LoVo (cell line): ENCODE measurements around the gene ADRA2C.

Experiments
- DNase-seq: peaks from one replicate; pipeline ENCODE4 v3.0.0-alpha.2; 2016; ENCODE audit warnings: low spot score

ADRA2C gene

GRCh38 chr4:3733195-3733594 is 33.0 kb upstream of the ADRA2C start:
- no peak for DNase-seq

- DNase-seq = no peak
These were observed 31.0 kb upstream of the ADRA2C start for GRCh38 chr4:3735196-3735595.

DNA sequence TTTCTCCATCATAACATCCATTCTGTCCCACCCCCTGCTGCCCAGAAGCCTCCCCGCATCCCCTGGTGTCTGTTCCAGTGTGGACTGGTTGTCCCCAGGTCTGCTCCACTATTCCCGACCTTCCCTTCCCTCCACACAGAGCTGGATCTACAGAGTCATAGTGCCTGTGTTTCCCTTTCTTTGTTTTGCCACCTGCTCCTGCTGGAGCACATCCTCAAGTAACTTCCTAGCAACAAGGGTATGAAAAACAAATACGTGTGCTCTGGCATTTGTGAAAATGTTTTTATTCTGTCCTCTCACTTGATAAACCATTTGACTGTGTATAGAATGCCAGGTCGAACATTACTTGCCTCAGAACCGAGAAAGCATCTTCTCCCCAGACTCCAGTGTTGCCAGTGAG is 29.9 kb upstream of the ADRA2C start:
- no peak for DNase-seq

DNA sequence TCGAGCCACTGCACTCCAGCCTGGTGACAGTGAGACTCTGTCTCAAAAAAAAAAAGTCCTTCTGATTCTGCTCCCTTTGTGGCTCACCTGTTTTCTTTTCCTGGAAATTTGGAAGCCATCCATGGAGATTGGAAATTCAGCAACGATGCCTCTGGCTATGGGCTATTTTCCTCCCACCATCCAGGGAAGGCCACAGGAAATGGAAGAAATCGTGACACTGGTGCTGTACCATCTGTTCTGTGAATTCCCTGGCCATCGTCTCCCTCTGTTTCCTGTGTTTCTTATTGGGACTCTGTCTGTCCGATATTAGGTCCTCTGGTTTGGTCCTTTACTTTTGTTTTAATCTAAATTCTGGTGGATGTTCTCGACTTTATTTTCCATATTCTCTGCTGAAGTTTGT is 29.4 kb upstream of the ADRA2C start:
- DNase-seq = no peak

GRCh38 chr4:3739577-3739976 is 26.6 kb upstream of the ADRA2C start:
- no peak for DNase-seq

DNA sequence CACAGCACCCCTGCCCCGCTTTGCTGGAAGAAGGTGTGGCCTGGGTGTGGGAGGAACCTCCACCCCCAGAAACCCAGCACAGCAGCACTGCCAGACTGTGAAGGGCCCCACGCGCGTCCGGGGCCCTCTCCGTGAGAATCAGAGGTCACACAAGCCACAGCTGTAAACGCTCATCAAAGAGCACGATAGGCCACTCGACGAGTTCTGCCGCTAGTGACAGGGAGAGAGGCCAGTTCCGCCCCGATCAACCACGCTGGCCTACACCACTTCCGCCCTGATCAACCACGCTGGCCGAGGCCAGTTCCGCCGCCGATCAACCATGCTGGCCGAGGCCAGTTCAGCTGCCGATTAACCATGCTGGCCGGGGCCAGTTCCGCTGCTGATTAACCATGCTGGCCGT is 25.9 kb upstream of the ADRA2C start:
- no peak for DNase-seq

DNA sequence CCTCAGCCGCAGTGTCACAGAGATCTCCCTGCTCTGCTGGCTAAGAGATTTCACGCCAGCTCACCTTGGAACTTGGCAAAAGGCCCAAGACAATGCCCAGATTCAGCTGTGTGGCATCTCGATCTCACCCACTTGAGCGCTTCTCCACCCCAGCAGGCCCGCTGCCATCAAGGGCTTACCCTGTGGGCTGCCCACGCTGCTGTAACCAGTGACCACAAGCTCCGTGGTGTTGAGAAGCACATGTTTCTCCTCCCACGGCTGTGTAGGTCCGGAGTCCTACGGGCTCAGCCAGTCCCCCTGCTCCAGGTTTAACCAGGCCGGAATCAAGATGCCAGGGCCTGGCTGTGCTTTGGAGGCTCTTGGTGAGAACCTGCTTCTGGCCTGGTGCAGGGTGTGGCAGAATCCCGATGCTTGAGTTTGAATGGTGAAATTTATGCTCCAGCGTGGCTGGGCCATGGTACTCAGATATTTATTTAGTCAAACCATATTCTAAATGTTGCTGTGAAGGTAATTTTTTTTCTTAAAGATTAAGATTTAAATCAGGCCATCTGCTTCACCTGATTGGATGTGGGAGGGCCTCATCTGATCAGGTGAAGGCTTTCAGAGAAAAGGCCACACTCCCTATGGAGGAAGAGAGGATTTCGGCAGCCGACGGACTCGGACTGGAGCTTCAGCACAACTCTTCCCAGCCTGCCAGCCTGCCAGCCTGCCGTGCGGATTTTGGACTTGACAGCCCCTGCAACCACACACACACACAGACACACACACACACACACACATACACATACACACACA is 24.8 kb upstream of the ADRA2C start:
- DNase-seq = no peak

DNA sequence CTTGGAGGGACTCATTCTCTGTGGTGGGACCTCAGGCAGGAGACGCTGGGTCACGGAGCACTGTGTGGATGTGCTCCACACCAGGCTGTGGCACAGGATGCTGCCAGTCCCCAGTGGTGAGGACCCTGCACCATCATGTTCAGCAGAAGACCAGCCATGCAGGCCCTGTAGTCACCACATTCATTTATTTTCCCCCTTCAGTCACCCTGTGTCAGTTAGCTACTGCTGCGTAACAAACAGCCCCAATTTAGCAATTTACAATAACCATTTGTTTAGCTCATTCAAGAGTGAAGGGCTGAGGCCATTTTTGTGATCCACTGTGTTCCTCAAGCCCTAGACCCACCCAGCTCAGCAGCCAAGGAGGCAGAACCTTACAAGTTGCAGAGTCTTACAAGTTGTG is 23.6 kb upstream of the ADRA2C start:
- no peak for DNase-seq

- no peak for DNase-seq
These were observed 22.0 kb upstream of the ADRA2C start for GRCh38 chr4:3744232-3744631.

- DNase-seq = no peak
These were observed 21.3 kb upstream of the ADRA2C start for GRCh38 chr4:3744901-3745300.

GRCh38 chr4:3745886-3746656 is 20.1 kb upstream of the ADRA2C start:
- no peak for DNase-seq

GRCh38 chr4:3746701-3747580 is 19.2 kb upstream of the ADRA2C start:
- no peak for DNase-seq

GRCh38 chr4:3747581-3747904 is 18.6 kb upstream of the ADRA2C start:
- no peak for DNase-seq

GRCh38 chr4:3748136-3748898 is 17.9 kb upstream of the ADRA2C start:
- no peak for DNase-seq

DNA sequence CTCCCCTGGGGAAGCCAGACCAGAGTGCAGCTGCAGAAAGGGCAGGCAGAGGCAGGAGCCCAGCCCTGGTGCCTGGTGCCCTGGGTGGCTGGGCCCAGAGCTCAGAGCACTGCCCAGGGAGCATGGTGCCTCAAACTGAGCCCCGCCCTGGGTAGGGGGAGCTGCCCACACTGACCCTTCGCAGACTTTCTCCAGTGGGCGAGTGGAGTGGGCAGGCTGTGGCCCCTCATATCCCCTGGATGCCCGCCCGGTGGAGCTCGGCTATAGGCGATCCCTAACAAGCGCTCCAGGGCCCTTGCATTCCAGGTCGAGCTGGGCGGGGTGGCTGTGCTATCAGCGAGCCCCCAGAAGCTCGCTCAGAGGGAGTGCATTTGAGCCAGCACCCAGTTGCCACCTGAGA is 17.1 kb upstream of the ADRA2C start:
- DNase-seq = no peak

GRCh38 chr4:3750334-3750733 is 15.9 kb upstream of the ADRA2C start:
- DNase-seq = no peak

GRCh38 chr4:3752022-3752421 is 14.2 kb upstream of the ADRA2C start:
- no peak for DNase-seq

GRCh38 chr4:3753726-3754412 is 12.3 kb upstream of the ADRA2C start:
- DNase-seq = no peak

GRCh38 chr4:3756343-3757059 is 9.7 kb upstream of the ADRA2C start:
- DNase-seq = no peak

- no peak for DNase-seq
These were observed 6.9 kb upstream of the ADRA2C start for GRCh38 chr4:3759236-3759635.

DNA sequence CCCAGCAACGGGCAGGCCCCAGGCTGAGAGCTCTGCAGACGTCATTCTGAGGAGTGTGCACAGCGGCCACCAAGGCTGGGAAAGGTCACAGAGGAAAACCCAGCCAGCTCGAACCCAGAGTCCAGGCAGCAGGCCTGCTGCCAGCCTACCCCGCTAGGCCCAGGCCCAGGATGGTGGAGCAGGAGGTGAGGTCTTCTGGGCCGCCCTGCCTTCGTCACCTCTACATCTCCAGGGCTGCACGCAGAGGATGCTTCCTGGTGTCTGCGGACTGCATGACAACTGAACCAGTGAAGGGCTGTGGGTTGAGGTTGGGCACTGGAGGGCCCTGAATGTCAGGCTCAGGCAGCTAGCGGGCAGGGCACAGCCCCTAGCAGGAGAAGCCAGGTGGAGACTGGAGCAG is 5.8 kb upstream of the ADRA2C start:
- no peak for DNase-seq
